Stimulated activated CD4-positive, alpha-beta T cell treated with anti-CD3 and anti-CD28 coated beads, Interleukin-15, amount 100 ng/mL, for 1 hour (primary cell): Measurements from ENCODE around the gene RIOK2.

ENCODE experiments used
- DNase-seq, 2 donors: peaks; one replicate each; pipeline ENCODE4 v3.0.0-alpha.2; 2020; ENCODE audit warnings: low read depth in 1 of 2, low spot score in 1 of 2

Gene RIOK2

GRCh38 chr5:97127727-97128126 lies 55.3 kb downstream of the RIOK2 start:
- DNase-seq = no peak

- DNase-seq = no peak
These were observed 57.8 kb downstream of the RIOK2 start for GRCh38 chr5:97125125-97125683.

GRCh38 chr5:97124335-97124734 lies 58.7 kb downstream of the RIOK2 start:
- DNase-seq = no peak

GRCh38 chr5:97121848-97122247 lies 61.2 kb downstream of the RIOK2 start:
- DNase-seq = no peak

GRCh38 chr5:97120195-97120594 lies 62.9 kb downstream of the RIOK2 start:
- no peak for DNase-seq

- DNase-seq = no peak
These were observed 64.0 kb downstream of the RIOK2 start for GRCh38 chr5:97119007-97119390.

- DNase-seq = no peak
These were observed 64.6 kb downstream of the RIOK2 start for GRCh38 chr5:97118261-97119006.

GRCh38 chr5:97115932-97116331 lies 67.1 kb downstream of the RIOK2 start:
- DNase-seq = no peak

- DNase-seq = no peak
These were observed 70.8 kb downstream of the RIOK2 start for GRCh38 chr5:97112230-97112629.

- DNase-seq = no peak
These were observed 71.4 kb downstream of the RIOK2 start for GRCh38 chr5:97111616-97112015.

GRCh38 chr5:97111004-97111403 lies 72.0 kb downstream of the RIOK2 start:
- DNase-seq = no peak
